ENCODE data around the gene SLC40A1.

DNA sequence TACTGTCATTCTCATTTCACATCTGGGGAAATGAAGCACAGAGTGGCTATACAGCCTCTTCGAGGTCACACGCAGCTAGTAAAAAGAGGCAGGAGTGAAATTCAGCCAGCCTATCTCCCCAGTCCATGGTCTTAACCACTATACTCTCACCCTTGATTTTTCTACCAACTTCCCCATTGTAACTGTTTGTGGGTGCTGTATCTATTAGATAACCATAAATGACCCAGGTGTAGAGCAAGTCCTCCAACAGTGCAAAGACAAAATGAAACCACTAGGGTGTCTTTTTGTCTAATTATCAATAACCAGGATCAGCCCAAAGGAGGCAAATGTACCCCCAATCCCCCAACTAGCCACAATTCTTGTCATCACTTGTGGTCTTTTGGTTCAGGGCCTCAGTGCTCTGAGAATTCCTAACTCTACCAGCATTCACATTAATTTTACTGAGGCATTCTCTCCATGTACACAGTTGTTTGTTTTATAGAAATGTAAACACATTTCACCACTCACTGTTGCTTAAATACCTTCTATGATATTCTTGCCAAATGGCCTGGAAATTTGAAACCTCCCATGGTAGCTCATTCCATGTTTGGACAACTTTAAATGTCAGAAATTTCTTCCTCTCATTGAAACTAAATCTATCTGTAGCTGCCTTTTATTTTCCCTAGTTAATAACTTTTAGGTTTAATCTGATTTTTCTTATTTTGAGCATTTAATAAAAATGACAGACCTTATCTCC is 58.7 kb downstream of the SLC40A1 start:
- TF ChIP-seq, protein P1, sequence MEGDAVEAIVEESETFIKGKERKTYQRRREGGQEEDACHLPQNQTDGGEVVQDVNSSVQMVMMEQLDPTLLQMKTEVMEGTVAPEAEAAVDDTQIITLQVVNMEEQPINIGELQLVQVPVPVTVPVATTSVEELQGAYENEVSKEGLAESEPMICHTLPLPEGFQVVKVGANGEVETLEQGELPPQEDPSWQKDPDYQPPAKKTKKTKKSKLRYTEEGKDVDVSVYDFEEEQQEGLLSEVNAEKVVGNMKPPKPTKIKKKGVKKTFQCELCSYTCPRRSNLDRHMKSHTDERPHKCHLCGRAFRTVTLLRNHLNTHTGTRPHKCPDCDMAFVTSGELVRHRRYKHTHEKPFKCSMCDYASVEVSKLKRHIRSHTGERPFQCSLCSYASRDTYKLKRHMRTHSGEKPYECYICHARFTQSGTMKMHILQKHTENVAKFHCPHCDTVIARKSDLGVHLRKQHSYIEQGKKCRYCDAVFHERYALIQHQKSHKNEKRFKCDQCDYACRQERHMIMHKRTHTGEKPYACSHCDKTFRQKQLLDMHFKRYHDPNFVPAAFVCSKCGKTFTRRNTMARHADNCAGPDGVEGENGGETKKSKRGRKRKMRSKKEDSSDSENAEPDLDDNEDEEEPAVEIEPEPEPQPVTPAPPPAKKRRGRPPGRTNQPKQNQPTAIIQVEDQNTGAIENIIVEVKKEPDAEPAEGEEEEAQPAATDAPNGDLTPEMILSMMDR (IDR thresholded peaks at IDR 0.05; ENCODE audit: poor library complexity, severe bottlenecking): no peak
- TF ChIP-seq POLR2AphosphoS5 (IDR thresholded peaks at IDR 0.05) (no peak), MXI1 (conservative IDR thresholded peaks at IDR 0.05; ENCODE audit: poor library complexity, severe bottlenecking) (no peak), EP300 (conservative IDR thresholded peaks at IDR 0.05; ENCODE audit: poor library complexity, severe bottlenecking) (no peak), EZH2 (IDR thresholded peaks at IDR 0.05; ENCODE audit: borderline replicate concordance, insufficient read depth, low read length, poor library complexity, severe bottlenecking) (no peak), SMC3 (conservative IDR thresholded peaks at IDR 0.05; ENCODE audit: poor library complexity) (no peak), RAD21 (conservative IDR thresholded peaks at IDR 0.05) (no peak)
- TF ChIP-seq, protein P2, sequence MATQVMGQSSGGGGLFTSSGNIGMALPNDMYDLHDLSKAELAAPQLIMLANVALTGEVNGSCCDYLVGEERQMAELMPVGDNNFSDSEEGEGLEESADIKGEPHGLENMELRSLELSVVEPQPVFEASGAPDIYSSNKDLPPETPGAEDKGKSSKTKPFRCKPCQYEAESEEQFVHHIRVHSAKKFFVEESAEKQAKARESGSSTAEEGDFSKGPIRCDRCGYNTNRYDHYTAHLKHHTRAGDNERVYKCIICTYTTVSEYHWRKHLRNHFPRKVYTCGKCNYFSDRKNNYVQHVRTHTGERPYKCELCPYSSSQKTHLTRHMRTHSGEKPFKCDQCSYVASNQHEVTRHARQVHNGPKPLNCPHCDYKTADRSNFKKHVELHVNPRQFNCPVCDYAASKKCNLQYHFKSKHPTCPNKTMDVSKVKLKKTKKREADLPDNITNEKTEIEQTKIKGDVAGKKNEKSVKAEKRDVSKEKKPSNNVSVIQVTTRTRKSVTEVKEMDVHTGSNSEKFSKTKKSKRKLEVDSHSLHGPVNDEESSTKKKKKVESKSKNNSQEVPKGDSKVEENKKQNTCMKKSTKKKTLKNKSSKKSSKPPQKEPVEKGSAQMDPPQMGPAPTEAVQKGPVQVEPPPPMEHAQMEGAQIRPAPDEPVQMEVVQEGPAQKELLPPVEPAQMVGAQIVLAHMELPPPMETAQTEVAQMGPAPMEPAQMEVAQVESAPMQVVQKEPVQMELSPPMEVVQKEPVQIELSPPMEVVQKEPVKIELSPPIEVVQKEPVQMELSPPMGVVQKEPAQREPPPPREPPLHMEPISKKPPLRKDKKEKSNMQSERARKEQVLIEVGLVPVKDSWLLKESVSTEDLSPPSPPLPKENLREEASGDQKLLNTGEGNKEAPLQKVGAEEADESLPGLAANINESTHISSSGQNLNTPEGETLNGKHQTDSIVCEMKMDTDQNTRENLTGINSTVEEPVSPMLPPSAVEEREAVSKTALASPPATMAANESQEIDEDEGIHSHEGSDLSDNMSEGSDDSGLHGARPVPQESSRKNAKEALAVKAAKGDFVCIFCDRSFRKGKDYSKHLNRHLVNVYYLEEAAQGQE (IDR thresholded peaks at IDR 0.05; ENCODE audit: borderline replicate concordance): no peak

Measured in neural cell (in vitro differentiated cells).